Left ventricle myocardium inferior (tissue), 1 donor: ENCODE data around the gene HMG20A. TPM values are rescaled to one million over a fixed set of nuclear protein-coding genes. Genes with fewer than 3 reads are reported as not detected.

Source experiments
- DNase-seq: peaks from one replicate; pipeline ENCODE4 v3.0.0-alpha.2; 2020
- H3K27ac ChIP-seq: fragments of 200-600 bp; replicated peaks from 2 replicates; pipeline ENCODE4 v1.8.0; 2021
- H3K27me3 ChIP-seq: fragments of 200-600 bp; 2 replicates; pipeline ENCODE4 v1.8.0; 2021; ENCODE audit warnings: low read depth
- H3K36me3 ChIP-seq: fragments of 200-600 bp; 2 replicates; pipeline ENCODE4 v1.8.0; 2021
- H3K4me1 ChIP-seq: fragments of 200-600 bp; 2 replicates; pipeline ENCODE4 v1.8.0; 2021
- H3K4me3 ChIP-seq: fragments of 200-600 bp; 2 replicates; pipeline ENCODE4 v1.8.0; 2021; ENCODE audit warnings: mild to moderate bottlenecking, moderate library complexity
- H3K9me3 ChIP-seq: fragments of 200-600 bp; replicated peaks from 2 replicates; pipeline ENCODE4 v1.8.0; 2021
- CTCF ChIP-seq: fragments of 200-600 bp; IDR thresholded peaks from 2 replicates; pipeline ENCODE4 v1.8.0; 2021; ENCODE audit warnings: antibody characterized with exemption, mild to moderate bottlenecking, borderline replicate concordance
- intact Hi-C: fragments of 100-400 bp; cut with micrococcal nuclease; formaldehyde crosslinking; loops from one replicate; pipeline ENCODE4 v1.11.0; 2022
- total RNA-seq: library from RNA; stranded (reverse); fragmentation: NEBNext Ultra II Directional; extraction: Animal tissue kit (Norgen Biotek cat#: 25700); gene quantifications from one replicate; pipeline ENCODE4 v1.2.1, GENCODE V29; 2021
- donor health status: DM: no; HTN: yes; CAD: no; lungs with severe emphysema.

The HMG20A gene
- total RNA-seq, 1 donor from 2014 or later: 30.5 TPM

- H3K27ac ChIP-seq: no peak overlapping the region
- H3K4me3 ChIP-seq: no peak overlapping the region
- peaks cover 4% of the 10 kb centered on the region for H3K9me3 ChIP-seq
- no peaks in the 10 kb centered on the region for H3K27me3 ChIP-seq
- peaks cover 20% of the 10 kb centered on the region for H3K4me1 ChIP-seq
- DNase-seq: no peak
- TF ChIP-seq CTCF: no peak
- intact Hi-C loops: no loop called here
- no peaks in the 10 kb centered on the region for H3K36me3 ChIP-seq
Measured at GRCh38 chr15:77516076-77516475, 95.4 kb downstream of the HMG20A start.

GRCh38 chr15:77516786-77517185 lies 96.1 kb downstream of the HMG20A start:
- H3K27me3 ChIP-seq: no peaks in the 10 kb centered on the region
- H3K36me3 ChIP-seq: no peaks in the 10 kb centered on the region
- intact Hi-C loops: no loop called here
- H3K4me3 ChIP-seq: no peak overlapping the region
- peaks cover 4% of the 10 kb centered on the region for H3K9me3 ChIP-seq
- TF ChIP-seq CTCF: no peak
- H3K27ac ChIP-seq: no peak overlapping the region
- no peak for DNase-seq
- peaks cover 13% of the 10 kb centered on the region for H3K4me1 ChIP-seq

GRCh38 chr15:77517579-77517978 lies 96.9 kb downstream of the HMG20A start:
- intact Hi-C loops: no loop called here
- H3K9me3 ChIP-seq: peaks cover 4% of the 10 kb centered on the region
- peaks cover 12% of the 10 kb centered on the region for H3K4me1 ChIP-seq
- no peak for TF ChIP-seq CTCF
- H3K36me3 ChIP-seq: no peaks in the 10 kb centered on the region
- H3K27ac ChIP-seq: no peak overlapping the region
- no peak for DNase-seq
- H3K4me3 ChIP-seq: no peak overlapping the region
- no peaks in the 10 kb centered on the region for H3K27me3 ChIP-seq

GRCh38 chr15:77518458-77518857 lies 97.8 kb downstream of the HMG20A start:
- intact Hi-C loops: no loop called here
- no peak for TF ChIP-seq CTCF
- DNase-seq: no peak
- no peaks in the 10 kb centered on the region for H3K27me3 ChIP-seq
- H3K4me3 ChIP-seq: no peak overlapping the region
- H3K4me1 ChIP-seq: peaks cover 12% of the 10 kb centered on the region
- no peak overlapping the region for H3K27ac ChIP-seq
- H3K36me3 ChIP-seq: no peaks in the 10 kb centered on the region
- peaks cover 3% of the 10 kb centered on the region for H3K9me3 ChIP-seq

- Histone ChIP-seq H3K36me3 (no peaks in the 10 kb centered on the region), H3K4me1 (peaks cover 6% of the 10 kb centered on the region), H3K27ac (no peak overlapping the region), H3K9me3 (no peaks in the 10 kb centered on the region), H3K4me3 (no peak overlapping the region), H3K27me3 (no peaks in the 10 kb centered on the region)
- TF ChIP-seq CTCF: no peak
- intact Hi-C loops: no loop called here
- no peak for DNase-seq
Measured at GRCh38 chr15:77519540-77519939, 98.9 kb downstream of the HMG20A start.

GRCh38 chr15:77521206-77521605 lies 100.5 kb downstream of the HMG20A start:
- Histone ChIP-seq H3K27me3 (no peaks in the 10 kb centered on the region), H3K9me3 (no peaks in the 10 kb centered on the region), H3K4me3 (no peak overlapping the region), H3K36me3 (no peaks in the 10 kb centered on the region), H3K4me1 (no peaks in the 10 kb centered on the region), H3K27ac (no peak overlapping the region)
- DNase-seq: no peak
- intact Hi-C loops: no loop called here
- TF ChIP-seq CTCF: no peak
